Measurements from ENCODE around the gene FOXJ3.
"Not testable (repeated sequence)": the region's sequence is repeated elsewhere in the genome, so short reads cannot be mapped to it uniquely, and the experiment has no call there.

Gene FOXJ3

GRCh38 chr1:42251042-42251441 lies 84.0 kb downstream of the FOXJ3 start:
- DNase-seq (ENCODE audit: low spot score), result no peak

- DNase-seq (ENCODE audit: low spot score), result no peak
Measured at GRCh38 chr1:42250164-42250563, 84.9 kb downstream of the FOXJ3 start.

- DNase-seq (ENCODE audit: low spot score), result no peak
Measured at GRCh38 chr1:42240966-42241755, 93.9 kb downstream of the FOXJ3 start.

- no peak for DNase-seq (ENCODE audit: low spot score)
Measured at GRCh38 chr1:42239555-42239954, 95.5 kb downstream of the FOXJ3 start.

GRCh38 chr1:42239041-42239440 lies 96.0 kb downstream of the FOXJ3 start:
- DNase-seq (ENCODE audit: low spot score), result no peak

GRCh38 chr1:42231253-42231652 lies 103.8 kb downstream of the FOXJ3 start:
- no peak for DNase-seq (ENCODE audit: low spot score)

GRCh38 chr1:42228938-42229337 lies 106.1 kb downstream of the FOXJ3 start:
- DNase-seq (ENCODE audit: low spot score), result no peak

- DNase-seq (ENCODE audit: low spot score), result no peak
Measured at GRCh38 chr1:42223036-42223435, 112.0 kb downstream of the FOXJ3 start.

- no peak for DNase-seq (ENCODE audit: low spot score)
Measured at GRCh38 chr1:42221952-42222606, 113.0 kb downstream of the FOXJ3 start.

- DNase-seq (ENCODE audit: low spot score), result no peak
Measured at GRCh38 chr1:42221456-42221855, 113.6 kb downstream of the FOXJ3 start.

GRCh38 chr1:42219627-42220026 lies 115.4 kb downstream of the FOXJ3 start:
- no peak for DNase-seq (ENCODE audit: low spot score)

- DNase-seq (ENCODE audit: low spot score), result peak; percentile 2
Measured at GRCh38 chr1:42214447-42214871, 120.6 kb downstream of the FOXJ3 start.

GRCh38 chr1:42211224-42211623 lies 123.8 kb downstream of the FOXJ3 start:
- DNase-seq (ENCODE audit: low spot score), result no peak

GRCh38 chr1:42210421-42211133 lies 124.5 kb downstream of the FOXJ3 start:
- no peak for DNase-seq (ENCODE audit: low spot score)

- DNase-seq (ENCODE audit: low spot score), result no peak
Measured at GRCh38 chr1:42209526-42210251, 125.3 kb downstream of the FOXJ3 start.

GRCh38 chr1:42206930-42207329 lies 128.1 kb downstream of the FOXJ3 start:
- DNase-seq (ENCODE audit: low spot score), result not testable (repeated sequence)

GRCh38 chr1:42206164-42206563 lies 128.9 kb downstream of the FOXJ3 start:
- DNase-seq (ENCODE audit: low spot score), result no peak

- no peak for DNase-seq (ENCODE audit: low spot score)
Measured at GRCh38 chr1:42201986-42202385, 133.0 kb downstream of the FOXJ3 start.

- DNase-seq (ENCODE audit: low spot score), result no peak
Measured at GRCh38 chr1:42198251-42198650, 136.8 kb downstream of the FOXJ3 start.

GRCh38 chr1:42195841-42196240 lies 139.2 kb downstream of the FOXJ3 start:
- no peak for DNase-seq (ENCODE audit: low spot score)

GRCh38 chr1:42192106-42192505 lies 142.9 kb downstream of the FOXJ3 start:
- DNase-seq (ENCODE audit: low spot score), result no peak

GRCh38 chr1:42191319-42191718 lies 143.7 kb downstream of the FOXJ3 start:
- DNase-seq (ENCODE audit: low spot score), result no peak

Measured in globus pallidus (tissue), 1 donor.